NOMO-1 treated with DMSO at 0.1 percent for 48 hours (cell line): Measurements from ENCODE around the gene KLHL14.
"Not testable (repeated sequence)": the region's sequence is repeated elsewhere in the genome, so short reads cannot be mapped to it uniquely, and the experiment has no call there.

Experiments used
- DNase-seq: peaks from one replicate; lab custom pipeline; 2025; ENCODE audit not compliant: unreplicated experiment; lab: John Stamatoyannopoulos, UW

KLHL14 gene

GRCh38 chr18:32772581-32773381 lies at the start of gene KLHL14:
Gene KLHL14, minus strand, starts transcription at chr18:32773023. Its CDS starts 2,432 bp downstream, at chr18:32770591.
- no peak for DNase-seq

GRCh38 chr18:32822197-32822596 lies 49.4 kb upstream of the KLHL14 start:
- DNase-seq: no peak

- no peak for DNase-seq
Observed at GRCh38 chr18:32815881-32816280, 43.1 kb upstream of the KLHL14 start.

GRCh38 chr18:32812342-32812741 lies 39.5 kb upstream of the KLHL14 start:
- no peak for DNase-seq

- DNase-seq: no peak
Observed at GRCh38 chr18:32810314-32810713, 37.5 kb upstream of the KLHL14 start.

GRCh38 chr18:32805354-32805753 lies 32.5 kb upstream of the KLHL14 start:
- DNase-seq: no peak

- DNase-seq: no peak
Observed at GRCh38 chr18:32804134-32804888, 31.5 kb upstream of the KLHL14 start.

- DNase-seq: no peak
Observed at GRCh38 chr18:32803568-32803967, 30.7 kb upstream of the KLHL14 start.

GRCh38 chr18:32802591-32803451 lies 30.0 kb upstream of the KLHL14 start:
- no peak for DNase-seq

- no peak for DNase-seq
Observed at GRCh38 chr18:32801228-32801627, 28.4 kb upstream of the KLHL14 start.

GRCh38 chr18:32798209-32798960 lies 25.6 kb upstream of the KLHL14 start:
- no peak for DNase-seq

- DNase-seq: not testable (repeated sequence)
Observed at GRCh38 chr18:32794667-32795066, 21.8 kb upstream of the KLHL14 start.

- no peak for DNase-seq
Observed at GRCh38 chr18:32779010-32779409, 6.2 kb upstream of the KLHL14 start.

- no peak for DNase-seq
Observed at GRCh38 chr18:32777049-32777448, 4.2 kb upstream of the KLHL14 start.

- no peak for DNase-seq
Observed at GRCh38 chr18:32776561-32776960, 3.7 kb upstream of the KLHL14 start.

GRCh38 chr18:32775628-32776027 lies 2.8 kb upstream of the KLHL14 start:
- no peak for DNase-seq

- DNase-seq: no peak
Observed at GRCh38 chr18:32773382-32773712, 524 bp upstream of the KLHL14 start.

GRCh38 chr18:32771871-32772580 lies 797 bp downstream of the KLHL14 start:
- DNase-seq: no peak

GRCh38 chr18:32771169-32771751 lies 1.6 kb downstream of the KLHL14 start:
- no peak for DNase-seq

GRCh38 chr18:32770666-32771168 lies 2.1 kb downstream of the KLHL14 start:
- no peak for DNase-seq
